ENCODE data around the gene HTR4. TPM values are rescaled to one million over a fixed set of nuclear protein-coding genes. Genes with fewer than 3 reads are reported as not detected.
A peak's percentile ranks its signal among the peaks of the same experiment; 100 is the strongest.

The HTR4 gene
- polyA plus RNA-seq, 1 donor from 2014 or later, result not detected

DNA sequence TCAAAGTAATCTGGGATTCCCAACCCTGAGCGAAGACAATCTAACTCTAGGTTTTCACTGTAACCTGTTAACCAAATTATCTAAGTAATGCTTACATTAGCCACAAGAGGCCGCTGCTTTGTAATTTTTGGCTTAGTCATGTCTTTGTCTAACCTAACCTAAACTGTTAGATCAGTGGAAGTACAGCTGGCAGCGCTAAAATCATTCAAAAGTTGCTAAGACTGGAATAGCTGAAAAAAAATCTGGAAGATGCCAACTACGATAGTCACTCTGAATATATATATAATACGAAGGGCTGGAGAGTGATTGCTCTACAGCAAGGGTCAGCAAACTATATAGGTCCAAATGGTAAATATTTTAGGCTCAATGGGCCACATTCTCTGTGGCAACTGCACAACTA is 210.3 kb downstream of the HTR4 start:
- TF ChIP-seq EZH2 (IDR thresholded peaks at IDR 0.05; ENCODE audit: borderline replicate concordance, insufficient read depth, low read length, poor library complexity, severe bottlenecking) (no peak), SMC3 (conservative IDR thresholded peaks at IDR 0.05; ENCODE audit: poor library complexity) (peak; percentile 98), RAD21 (conservative IDR thresholded peaks at IDR 0.05) (peak; percentile 91)
- TF ChIP-seq, protein P1, sequence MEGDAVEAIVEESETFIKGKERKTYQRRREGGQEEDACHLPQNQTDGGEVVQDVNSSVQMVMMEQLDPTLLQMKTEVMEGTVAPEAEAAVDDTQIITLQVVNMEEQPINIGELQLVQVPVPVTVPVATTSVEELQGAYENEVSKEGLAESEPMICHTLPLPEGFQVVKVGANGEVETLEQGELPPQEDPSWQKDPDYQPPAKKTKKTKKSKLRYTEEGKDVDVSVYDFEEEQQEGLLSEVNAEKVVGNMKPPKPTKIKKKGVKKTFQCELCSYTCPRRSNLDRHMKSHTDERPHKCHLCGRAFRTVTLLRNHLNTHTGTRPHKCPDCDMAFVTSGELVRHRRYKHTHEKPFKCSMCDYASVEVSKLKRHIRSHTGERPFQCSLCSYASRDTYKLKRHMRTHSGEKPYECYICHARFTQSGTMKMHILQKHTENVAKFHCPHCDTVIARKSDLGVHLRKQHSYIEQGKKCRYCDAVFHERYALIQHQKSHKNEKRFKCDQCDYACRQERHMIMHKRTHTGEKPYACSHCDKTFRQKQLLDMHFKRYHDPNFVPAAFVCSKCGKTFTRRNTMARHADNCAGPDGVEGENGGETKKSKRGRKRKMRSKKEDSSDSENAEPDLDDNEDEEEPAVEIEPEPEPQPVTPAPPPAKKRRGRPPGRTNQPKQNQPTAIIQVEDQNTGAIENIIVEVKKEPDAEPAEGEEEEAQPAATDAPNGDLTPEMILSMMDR (IDR thresholded peaks at IDR 0.05; ENCODE audit: poor library complexity, severe bottlenecking), result peak; percentile 88
- no peaks in the 10 kb centered on the region for H3K79me2 ChIP-seq (replicated peaks; ENCODE audit: insufficient read depth, low read length)
- H3K9me2 ChIP-seq (ENCODE audit: insufficient read depth, low read length), result no peaks in the 10 kb centered on the region
- H3K4me3 ChIP-seq (ENCODE audit: low read length), result no peak overlapping the region
- no peak overlapping the region for H3K27ac ChIP-seq (ENCODE audit: low read length)
- H3K36me3 ChIP-seq (ENCODE audit: insufficient read depth, low read length), result no peaks in the 10 kb centered on the region
- H3K9me3 ChIP-seq (ENCODE audit: low read length), result no peaks in the 10 kb centered on the region
- no peaks in the 10 kb centered on the region for H4K20me1 ChIP-seq (ENCODE audit: insufficient read depth)
- no peak overlapping the region for H3K4me2 ChIP-seq (ENCODE audit: low read length)
- no peaks in the 10 kb centered on the region for H3F3A ChIP-seq (ENCODE audit: insufficient read depth, low read length, poor library complexity, severe bottlenecking)
- no peaks in the 10 kb centered on the region for H3K27me3 ChIP-seq (ENCODE audit: insufficient read depth, low read depth, low read length)
- H2AFZ ChIP-seq (ENCODE audit: low read depth, low read length), result no peak overlapping the region
- no peak overlapping the region for H3K9ac ChIP-seq (ENCODE audit: low read length)

DNA sequence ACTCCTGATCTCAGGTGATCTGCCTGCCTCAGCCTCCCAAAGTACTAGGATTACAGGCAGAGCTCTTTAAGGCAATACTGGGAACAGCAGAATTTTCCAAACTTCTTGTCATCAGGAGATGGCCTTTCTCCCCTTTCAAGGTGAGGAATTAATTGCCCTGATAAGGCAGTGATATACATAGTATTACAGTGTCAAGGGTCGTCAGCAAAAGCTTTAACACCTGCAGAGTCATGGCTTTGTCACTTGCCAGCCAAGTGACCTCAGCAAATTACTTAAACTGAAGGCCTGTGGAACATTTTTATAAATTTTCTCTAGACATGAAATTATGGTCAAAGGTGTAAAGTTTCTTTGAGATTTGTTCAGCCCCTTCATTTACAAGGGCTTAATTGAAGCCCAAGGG is 211.1 kb downstream of the HTR4 start:
- Histone ChIP-seq H3K9ac (ENCODE audit: low read length) (no peak overlapping the region), H3K4me2 (ENCODE audit: low read length) (no peak overlapping the region), H3K4me3 (ENCODE audit: low read length) (no peak overlapping the region), H3K79me2 (replicated peaks; ENCODE audit: insufficient read depth, low read length) (no peaks in the 10 kb centered on the region), H3K27me3 (ENCODE audit: insufficient read depth, low read depth, low read length) (no peaks in the 10 kb centered on the region), H3F3A (ENCODE audit: insufficient read depth, low read length, poor library complexity, severe bottlenecking) (no peaks in the 10 kb centered on the region), H4K20me1 (ENCODE audit: insufficient read depth) (no peaks in the 10 kb centered on the region), H3K27ac (ENCODE audit: low read length) (no peak overlapping the region), H3K9me2 (ENCODE audit: insufficient read depth, low read length) (no peaks in the 10 kb centered on the region), H3K9me3 (ENCODE audit: low read length) (no peaks in the 10 kb centered on the region), H3K36me3 (ENCODE audit: insufficient read depth, low read length) (no peaks in the 10 kb centered on the region), H2AFZ (ENCODE audit: low read depth, low read length) (no peak overlapping the region)
- no peak for TF ChIP-seq MXI1 (conservative IDR thresholded peaks at IDR 0.05; ENCODE audit: poor library complexity, severe bottlenecking)
- no peak for TF ChIP-seq EP300 (conservative IDR thresholded peaks at IDR 0.05; ENCODE audit: poor library complexity, severe bottlenecking)
- no peak for TF ChIP-seq SMC3 (conservative IDR thresholded peaks at IDR 0.05; ENCODE audit: poor library complexity)
- no peak for TF ChIP-seq EZH2 (IDR thresholded peaks at IDR 0.05; ENCODE audit: borderline replicate concordance, insufficient read depth, low read length, poor library complexity, severe bottlenecking)
- no peak for TF ChIP-seq POLR2AphosphoS5 (IDR thresholded peaks at IDR 0.05)
- no peak for TF ChIP-seq RAD21 (conservative IDR thresholded peaks at IDR 0.05)

DNA sequence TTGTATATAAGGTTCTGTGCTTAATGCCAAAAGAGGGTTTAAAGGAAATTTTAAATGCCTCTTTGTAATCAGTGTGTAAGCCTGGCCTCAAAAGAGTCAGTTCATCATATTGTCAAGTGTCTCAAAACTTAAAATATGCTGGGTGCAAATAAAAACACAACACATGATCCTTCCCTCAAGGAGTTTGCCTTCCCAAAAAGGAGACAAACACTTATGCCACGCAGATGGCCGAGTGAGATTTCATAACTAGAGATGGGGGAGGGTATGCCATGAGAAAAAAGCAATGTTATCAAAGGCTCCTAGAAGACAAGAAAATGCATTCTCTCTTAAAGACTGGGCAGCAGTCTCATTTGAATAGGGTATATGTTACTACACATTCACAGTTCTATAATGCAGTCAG is 215.4 kb downstream of the HTR4 start:
- no peak for TF ChIP-seq EZH2 (IDR thresholded peaks at IDR 0.05; ENCODE audit: borderline replicate concordance, insufficient read depth, low read length, poor library complexity, severe bottlenecking)
- no peak for TF ChIP-seq SMC3 (conservative IDR thresholded peaks at IDR 0.05; ENCODE audit: poor library complexity)
- TF ChIP-seq POLR2AphosphoS5 (IDR thresholded peaks at IDR 0.05), result no peak
- no peak for TF ChIP-seq RAD21 (conservative IDR thresholded peaks at IDR 0.05)
- no peak for TF ChIP-seq EP300 (conservative IDR thresholded peaks at IDR 0.05; ENCODE audit: poor library complexity, severe bottlenecking)
- TF ChIP-seq TAF1 (IDR thresholded peaks at IDR 0.05; ENCODE audit: low read depth), result no peak
- no peak for TF ChIP-seq MXI1 (conservative IDR thresholded peaks at IDR 0.05; ENCODE audit: poor library complexity, severe bottlenecking)
- TF ChIP-seq, protein P1 (IDR thresholded peaks at IDR 0.05; ENCODE audit: poor library complexity, severe bottlenecking), result no peak
- TF ChIP-seq, protein P2, sequence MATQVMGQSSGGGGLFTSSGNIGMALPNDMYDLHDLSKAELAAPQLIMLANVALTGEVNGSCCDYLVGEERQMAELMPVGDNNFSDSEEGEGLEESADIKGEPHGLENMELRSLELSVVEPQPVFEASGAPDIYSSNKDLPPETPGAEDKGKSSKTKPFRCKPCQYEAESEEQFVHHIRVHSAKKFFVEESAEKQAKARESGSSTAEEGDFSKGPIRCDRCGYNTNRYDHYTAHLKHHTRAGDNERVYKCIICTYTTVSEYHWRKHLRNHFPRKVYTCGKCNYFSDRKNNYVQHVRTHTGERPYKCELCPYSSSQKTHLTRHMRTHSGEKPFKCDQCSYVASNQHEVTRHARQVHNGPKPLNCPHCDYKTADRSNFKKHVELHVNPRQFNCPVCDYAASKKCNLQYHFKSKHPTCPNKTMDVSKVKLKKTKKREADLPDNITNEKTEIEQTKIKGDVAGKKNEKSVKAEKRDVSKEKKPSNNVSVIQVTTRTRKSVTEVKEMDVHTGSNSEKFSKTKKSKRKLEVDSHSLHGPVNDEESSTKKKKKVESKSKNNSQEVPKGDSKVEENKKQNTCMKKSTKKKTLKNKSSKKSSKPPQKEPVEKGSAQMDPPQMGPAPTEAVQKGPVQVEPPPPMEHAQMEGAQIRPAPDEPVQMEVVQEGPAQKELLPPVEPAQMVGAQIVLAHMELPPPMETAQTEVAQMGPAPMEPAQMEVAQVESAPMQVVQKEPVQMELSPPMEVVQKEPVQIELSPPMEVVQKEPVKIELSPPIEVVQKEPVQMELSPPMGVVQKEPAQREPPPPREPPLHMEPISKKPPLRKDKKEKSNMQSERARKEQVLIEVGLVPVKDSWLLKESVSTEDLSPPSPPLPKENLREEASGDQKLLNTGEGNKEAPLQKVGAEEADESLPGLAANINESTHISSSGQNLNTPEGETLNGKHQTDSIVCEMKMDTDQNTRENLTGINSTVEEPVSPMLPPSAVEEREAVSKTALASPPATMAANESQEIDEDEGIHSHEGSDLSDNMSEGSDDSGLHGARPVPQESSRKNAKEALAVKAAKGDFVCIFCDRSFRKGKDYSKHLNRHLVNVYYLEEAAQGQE (IDR thresholded peaks at IDR 0.05; ENCODE audit: borderline replicate concordance), result no peak
- no peaks in the 10 kb centered on the region for H3K9me3 ChIP-seq (ENCODE audit: low read length)
- H3K4me3 ChIP-seq (ENCODE audit: low read length), result no peak overlapping the region
- no peak overlapping the region for H3K9ac ChIP-seq (ENCODE audit: low read length)
- no peaks in the 10 kb centered on the region for H3K27me3 ChIP-seq (ENCODE audit: insufficient read depth, low read depth, low read length)
- H3F3A ChIP-seq (ENCODE audit: insufficient read depth, low read length, poor library complexity, severe bottlenecking), result no peaks in the 10 kb centered on the region
- no peak overlapping the region for H3K4me2 ChIP-seq (ENCODE audit: low read length)
- no peaks in the 10 kb centered on the region for H3K36me3 ChIP-seq (ENCODE audit: insufficient read depth, low read length)
- H4K20me1 ChIP-seq (ENCODE audit: insufficient read depth), result no peaks in the 10 kb centered on the region
- H3K27ac ChIP-seq (ENCODE audit: low read length), result no peak overlapping the region
- H2AFZ ChIP-seq (ENCODE audit: low read depth, low read length), result no peak overlapping the region
- no peaks in the 10 kb centered on the region for H3K9me2 ChIP-seq (ENCODE audit: insufficient read depth, low read length)
- no peaks in the 10 kb centered on the region for H3K79me2 ChIP-seq (replicated peaks; ENCODE audit: insufficient read depth, low read length)

All from neural cell (in vitro differentiated cells).